SU-DHL-6 (cell line): ENCODE measurements around the gene GPR12.

ENCODE experiments used
- EZH2phosphoT487 ChIP-seq: fragments of 200-600 bp; sonication (generic), shearing (Covaris generic); conservative IDR thresholded peaks from 2 replicates; pipeline ENCODE4 v1.6.1; 2018; ENCODE audit warnings: mild to moderate bottlenecking, antibody characterized with exemption, low read length, moderate library complexity, mixed read lengths
- TF ChIP-seq, protein P1 (sequence below): fragments of 200-600 bp; sonication (generic); IDR thresholded peaks from one replicate; pipeline ENCODE4 v1.5.1; 2017; ENCODE audit warnings: antibody characterized with exemption, mild to moderate bottlenecking, low read length, moderate library complexity; ENCODE audit not compliant: insufficient read depth, poor library complexity, severe bottlenecking

- TF ChIP-seq, protein P1, sequence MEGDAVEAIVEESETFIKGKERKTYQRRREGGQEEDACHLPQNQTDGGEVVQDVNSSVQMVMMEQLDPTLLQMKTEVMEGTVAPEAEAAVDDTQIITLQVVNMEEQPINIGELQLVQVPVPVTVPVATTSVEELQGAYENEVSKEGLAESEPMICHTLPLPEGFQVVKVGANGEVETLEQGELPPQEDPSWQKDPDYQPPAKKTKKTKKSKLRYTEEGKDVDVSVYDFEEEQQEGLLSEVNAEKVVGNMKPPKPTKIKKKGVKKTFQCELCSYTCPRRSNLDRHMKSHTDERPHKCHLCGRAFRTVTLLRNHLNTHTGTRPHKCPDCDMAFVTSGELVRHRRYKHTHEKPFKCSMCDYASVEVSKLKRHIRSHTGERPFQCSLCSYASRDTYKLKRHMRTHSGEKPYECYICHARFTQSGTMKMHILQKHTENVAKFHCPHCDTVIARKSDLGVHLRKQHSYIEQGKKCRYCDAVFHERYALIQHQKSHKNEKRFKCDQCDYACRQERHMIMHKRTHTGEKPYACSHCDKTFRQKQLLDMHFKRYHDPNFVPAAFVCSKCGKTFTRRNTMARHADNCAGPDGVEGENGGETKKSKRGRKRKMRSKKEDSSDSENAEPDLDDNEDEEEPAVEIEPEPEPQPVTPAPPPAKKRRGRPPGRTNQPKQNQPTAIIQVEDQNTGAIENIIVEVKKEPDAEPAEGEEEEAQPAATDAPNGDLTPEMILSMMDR, result no peak
- TF ChIP-seq EZH2phosphoT487, result no peak
These were observed 11.2 kb upstream of the GPR12 start for GRCh38 chr13:26771796-26772195.
